HG03571 (cell line): Measurements from ENCODE around the gene CTSW.

Experiments
- ATAC-seq: cut with Tn5 transposase; IDR thresholded peaks from one replicate; pipeline ENCODE4 v1.9.1; 2021; ENCODE audit not compliant: unreplicated experiment

CTSW gene

DNA sequence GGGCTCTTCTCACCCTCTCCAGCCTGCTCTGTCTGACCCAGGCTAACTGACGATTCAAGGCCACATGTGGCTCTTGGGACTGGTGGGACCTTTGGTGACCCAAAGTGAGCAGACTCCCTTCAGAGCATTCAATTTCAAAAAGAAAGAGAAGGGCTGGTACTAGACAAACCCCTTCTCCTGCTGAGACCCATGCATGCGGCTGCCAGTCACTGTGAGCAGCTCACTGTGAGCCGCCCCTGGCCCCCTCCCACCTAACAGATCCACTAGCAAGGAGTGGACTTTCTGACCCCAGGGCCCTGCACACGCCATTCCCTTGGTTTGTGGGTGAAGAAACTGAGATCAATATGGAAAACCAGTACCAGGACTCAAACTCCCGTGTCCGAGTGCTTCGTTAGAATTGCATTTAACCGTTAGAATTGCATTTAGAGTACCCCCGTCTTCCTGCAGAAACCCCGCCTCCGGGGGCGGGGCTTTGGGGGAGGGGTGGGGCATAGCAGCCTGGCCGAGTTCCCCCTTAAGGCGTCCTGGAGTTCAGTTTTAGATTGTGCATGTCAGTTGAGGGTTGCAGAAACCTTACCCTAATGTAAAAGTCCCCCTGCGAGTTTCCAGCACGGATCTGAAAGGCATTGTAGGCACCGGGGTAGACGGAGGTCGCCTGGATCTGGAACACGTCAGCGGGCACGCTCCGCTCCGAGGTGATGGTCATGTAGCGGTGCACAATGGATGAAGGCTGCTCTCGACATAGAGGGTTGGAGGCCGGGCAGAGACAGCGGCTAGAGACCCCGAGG is 12.2 kb upstream of the CTSW start:
- ATAC-seq, result no peak

DNA sequence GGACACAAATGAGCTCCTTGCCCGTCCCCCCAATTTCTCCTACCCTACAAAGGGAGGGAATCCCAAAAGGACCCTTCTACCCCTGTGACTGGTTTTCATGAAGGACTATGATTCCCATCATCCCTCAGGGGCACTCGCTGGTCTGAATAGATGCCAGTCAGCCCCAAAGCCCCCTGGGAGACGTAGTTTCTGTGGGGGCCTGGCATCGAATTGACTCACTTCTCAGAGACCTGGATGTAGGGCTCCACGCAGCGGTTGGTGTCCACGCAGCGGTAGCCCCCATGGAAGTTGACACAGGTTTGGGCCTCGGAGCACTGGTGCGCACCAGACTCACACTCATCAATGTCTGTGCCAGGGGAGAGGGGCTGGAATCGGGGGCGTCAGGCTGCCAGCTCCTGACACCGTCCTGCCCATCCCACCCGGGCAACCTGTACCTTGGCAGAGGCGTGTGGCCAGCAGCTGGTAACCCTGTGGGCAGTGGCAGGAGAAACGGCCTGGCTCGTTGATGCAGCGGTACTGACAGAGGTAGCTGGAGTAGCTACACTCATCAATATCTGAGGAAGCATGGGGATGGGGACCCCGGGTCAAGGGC is 11.5 kb upstream of the CTSW start:
- no peak for ATAC-seq

DNA sequence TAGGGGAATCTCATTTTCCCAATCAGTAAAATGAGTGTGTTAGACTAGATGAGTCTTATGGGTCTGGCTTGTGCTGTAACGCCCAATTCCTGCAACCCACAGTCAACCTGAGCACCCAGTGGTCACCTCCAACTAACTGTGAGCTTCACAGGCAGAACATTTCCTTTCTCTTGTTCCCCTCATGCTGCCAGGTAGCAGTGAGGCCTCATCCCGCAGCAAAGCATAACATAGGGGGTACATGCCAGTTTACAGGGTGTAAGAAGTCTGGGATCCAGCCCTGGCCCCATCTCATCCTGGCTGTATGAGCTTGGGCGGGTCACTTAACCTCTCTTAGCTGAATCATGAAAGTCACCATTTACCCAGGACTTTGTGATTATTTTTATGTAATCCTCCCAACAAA is 10.7 kb upstream of the CTSW start:
- ATAC-seq, result no peak

DNA sequence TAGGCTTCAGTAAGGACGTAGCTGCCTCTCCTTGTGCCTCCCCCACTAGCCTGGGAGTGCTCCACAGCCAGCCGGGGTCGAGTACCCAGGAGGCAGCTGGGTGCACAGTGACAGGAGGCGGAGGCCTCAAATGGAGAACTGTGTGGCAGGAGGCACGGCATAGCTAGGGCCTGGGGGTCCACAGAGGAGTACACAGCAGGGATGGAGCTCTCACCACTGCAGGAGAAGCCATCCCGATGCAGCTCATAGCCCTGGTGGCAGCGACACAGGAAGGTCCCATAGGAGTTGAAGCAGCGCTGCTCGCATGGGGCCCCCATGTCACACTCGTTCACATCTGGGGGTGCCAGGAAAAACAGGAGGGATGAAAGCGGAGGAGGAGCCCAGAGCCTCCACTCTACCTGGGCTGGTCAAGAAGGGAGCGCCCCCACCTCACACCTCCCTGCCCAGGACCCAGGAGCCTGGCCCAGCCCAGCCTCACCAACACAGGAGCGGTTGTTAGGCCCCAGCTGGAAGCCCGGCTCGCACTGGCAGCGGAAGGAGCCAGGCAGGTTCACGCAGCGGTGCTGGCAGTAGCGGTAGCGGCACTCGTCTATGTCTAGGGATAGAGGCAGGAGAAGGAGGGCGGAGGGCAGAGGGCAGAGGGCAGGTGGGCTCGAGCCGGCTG is 9.9 kb upstream of the CTSW start:
- no peak for ATAC-seq

DNA sequence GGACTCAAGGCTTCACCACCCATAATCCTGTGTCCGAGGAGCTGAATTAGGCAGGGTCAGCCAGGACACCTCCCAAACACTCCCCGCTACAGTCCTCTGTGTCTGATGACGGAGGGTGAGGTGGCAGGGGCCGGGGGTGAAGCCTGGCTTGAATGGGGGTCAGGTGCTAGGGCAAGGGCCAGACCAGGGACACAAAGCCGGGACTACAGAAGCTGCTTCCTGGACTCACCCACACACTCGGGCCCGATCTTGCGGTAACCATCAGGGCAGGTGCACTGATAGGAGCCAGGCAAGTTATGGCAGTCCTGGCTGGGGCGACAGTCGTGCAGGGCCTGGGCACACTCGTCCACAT is 9.4 kb upstream of the CTSW start:
- ATAC-seq, result no peak

DNA sequence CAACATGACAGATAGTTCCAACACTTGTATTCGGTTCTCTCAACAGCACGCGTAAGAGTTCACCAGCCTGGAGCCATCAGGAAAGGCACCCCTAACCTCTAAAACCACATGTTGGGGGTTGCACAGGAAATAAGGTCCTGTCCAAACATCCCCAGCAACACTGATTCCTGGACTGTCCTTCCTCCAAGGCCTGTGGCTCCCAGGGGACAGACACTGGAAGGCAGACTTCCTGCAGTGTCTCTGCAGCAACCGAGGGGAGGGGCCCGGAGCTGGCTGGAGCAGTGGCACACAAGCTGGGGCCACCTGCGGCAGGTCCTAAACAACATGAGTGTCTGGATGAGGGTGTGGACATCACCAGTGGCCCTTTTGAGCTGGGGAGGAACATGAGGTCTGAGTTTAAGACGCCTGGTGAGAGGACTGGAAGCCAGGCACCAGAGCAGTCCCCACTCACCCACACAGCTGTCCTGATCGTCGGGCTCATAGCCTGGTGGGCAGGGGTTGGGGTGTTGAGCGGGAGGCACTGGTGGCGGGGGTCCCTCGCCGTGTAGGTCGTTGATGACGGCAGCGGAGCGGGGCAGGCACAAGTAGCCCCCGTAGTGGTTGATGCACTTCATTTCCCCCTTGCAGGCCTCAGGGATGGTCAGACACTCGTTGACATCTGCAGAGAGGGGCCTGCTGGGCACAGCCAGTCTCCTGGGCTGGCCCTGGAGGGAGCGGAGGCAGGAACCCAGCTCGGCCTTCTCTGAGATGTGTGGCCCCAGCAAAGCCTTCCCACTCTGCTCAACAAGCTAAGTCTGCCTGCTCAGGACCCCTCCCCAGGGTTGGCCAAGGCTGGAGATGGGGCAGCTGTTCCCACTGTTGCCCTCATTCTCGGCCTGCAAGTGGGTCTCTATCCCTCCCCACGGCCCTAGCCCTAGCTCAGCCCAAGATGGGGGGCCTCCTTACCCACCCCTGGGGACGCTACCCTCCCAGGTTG is 8.6 kb upstream of the CTSW start:
- ATAC-seq, result no peak

DNA sequence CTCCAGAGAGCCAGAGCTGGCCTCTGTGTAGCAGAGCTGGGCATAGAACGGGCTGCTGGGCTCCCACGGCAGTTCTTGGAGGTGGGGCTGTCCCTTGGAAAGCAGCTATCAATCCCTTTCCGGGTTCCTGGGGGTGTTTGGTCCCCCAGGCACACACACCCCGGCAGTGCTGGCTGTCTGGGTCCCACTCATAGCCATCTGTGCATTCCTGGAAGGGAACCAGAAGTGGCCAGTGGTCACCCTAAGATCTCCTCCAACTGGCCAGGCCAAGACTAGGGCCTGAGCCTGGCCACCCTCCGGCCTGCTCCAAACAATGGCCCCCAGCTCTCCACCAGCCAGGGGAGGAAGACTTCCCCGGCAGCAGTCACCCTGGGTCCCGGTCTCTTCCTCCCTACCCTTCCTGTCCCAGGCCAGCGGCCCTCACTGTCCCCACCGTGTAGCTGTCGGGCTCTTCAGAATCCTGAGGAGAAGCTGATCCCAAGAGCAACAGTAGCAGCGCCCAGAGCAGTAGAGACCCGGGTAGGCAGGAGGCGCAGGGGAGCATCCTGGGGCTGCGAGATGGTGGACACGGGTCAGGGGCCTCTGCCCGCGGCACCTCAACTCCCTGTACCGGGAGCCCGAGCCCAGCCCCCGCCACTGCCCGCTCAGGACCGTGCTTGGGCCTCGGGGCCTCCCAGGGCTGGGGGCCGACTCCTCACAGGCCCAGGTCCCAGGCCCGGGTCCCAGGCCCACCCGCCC is 7.7 kb upstream of the CTSW start:
- no peak for ATAC-seq

DNA sequence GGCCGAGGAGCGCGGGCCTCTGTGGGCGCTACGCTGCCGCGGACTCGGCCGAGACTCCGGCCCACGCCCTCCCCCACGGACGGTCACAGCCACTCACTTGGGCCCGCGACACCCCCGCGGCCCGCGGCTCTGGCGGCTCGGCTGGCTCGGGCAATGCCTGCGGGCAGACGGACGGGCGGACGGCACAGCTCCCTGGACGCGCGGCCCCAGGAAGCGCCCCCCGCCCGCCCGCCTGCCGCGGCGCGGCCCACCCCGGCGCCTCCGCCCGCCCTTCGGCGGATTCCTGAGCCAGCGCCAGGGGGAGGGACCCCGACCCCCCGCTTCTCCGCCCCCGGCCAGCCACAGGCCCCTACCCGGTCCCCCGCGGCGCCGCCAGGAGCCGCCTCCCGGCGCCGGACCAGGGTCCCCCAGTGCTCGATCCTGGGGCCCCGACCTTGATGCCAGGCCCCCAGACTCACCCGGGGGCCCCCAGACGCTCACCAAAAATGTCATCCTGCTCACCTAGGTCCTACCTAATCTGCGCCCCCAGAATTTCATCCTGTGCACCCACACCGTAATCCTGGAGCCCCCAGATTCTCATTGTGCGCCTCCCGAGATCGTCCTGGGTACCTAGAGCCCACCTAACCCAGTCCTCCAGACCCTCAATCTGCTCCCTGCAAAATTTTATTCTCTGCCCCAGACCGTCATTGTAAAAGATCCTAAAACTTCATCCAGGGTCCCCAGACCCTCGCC is 6.9 kb upstream of the CTSW start, which contains the start of gene EFEMP2:
Gene EFEMP2, minus strand, starts transcription at position 215 of the 732 bp plus-strand sequence. CDS start 446 bp downstream, outside the sequence.
- ATAC-seq, result no peak

DNA sequence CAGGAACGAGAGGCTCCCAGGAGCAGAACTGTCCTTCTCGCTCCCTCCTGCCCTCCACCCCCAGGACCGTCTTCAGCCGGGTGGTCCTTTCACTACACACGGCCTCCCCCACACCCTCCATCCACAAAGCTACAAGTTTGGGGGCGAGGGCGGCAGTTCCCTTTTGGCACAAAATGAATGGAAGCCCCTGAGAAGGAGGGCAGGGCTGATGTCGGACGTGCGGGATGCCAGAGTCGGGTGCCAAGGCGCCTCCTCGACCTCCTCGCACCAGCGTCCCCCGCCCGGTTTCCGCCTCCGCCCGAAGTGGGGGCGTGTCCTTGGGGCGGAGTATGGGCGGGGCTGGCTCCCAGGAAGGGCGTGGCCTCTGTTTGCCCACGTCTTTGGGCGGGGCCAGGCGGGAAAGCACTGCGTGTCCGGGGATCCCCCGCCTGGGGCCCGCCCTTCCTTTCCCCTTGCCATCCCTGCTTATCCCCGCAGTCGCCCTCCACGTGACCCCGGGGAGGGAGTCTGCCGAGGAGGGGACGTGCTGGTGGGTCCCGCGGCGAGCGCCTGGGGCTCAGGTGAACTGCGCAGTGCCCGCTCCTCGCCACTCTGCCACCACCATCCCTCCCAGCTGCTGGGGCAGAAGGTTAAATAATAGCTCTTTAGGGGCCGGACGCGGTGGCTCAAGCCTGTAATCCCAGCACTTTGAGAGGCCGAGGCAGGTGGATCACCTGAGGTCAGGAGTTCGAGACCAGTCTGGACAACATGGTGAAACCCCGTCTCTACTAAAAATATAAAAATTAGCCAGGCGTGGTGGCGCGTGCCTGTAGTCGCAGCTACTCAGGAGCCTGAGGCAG is 6.1 kb upstream of the CTSW start:
- ATAC-seq, result peak; percentile 77

DNA sequence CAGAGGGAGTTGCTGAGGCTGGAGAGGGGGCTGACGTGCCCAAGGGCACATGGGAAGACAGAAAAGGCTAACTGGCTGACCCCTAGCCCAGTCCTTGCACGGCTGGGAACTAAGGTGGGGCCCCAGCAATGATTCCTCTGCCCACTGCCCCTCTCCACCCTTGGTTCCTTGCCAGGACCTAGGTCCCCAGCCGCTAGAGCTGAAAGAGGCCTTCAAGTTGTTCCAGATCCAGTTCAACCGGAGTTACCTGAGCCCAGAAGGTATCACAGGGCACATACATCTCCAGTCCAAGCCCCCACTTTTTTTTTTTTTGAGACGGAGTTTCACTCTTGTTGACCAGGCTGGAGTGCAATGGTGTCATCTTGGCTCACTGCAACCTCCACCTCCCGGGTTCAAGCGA is 390 bp downstream of the CTSW start:
- ATAC-seq, result no peak

DNA sequence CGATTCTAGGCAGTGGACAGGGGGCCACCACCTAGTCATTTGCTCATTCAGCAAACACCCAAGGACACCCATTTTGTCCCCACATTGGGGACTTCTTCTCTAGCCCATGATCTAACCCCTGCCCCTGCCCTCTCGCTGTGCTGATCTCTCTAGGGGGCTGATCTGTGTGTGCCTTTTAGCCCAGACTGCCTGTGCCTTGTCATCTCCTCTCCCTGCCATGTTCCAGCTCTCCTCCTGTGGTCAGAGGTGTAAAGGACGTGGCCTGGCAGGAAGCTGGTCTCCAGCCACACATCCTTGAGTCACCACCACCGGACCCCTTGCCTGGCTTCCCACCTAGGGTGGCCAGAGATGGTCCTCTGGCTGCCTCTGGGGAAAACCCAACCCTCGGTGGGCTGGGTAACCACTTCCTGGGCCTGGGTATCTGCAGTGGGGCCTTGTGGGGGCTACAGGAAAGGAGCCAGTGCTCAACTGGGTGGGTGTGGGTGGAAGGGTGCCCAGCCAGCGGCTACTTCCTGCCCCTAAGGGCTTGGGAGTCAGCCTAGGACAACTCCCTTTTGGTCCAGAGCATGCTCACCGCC is 1.3 kb downstream of the CTSW start:
- no peak for ATAC-seq

DNA sequence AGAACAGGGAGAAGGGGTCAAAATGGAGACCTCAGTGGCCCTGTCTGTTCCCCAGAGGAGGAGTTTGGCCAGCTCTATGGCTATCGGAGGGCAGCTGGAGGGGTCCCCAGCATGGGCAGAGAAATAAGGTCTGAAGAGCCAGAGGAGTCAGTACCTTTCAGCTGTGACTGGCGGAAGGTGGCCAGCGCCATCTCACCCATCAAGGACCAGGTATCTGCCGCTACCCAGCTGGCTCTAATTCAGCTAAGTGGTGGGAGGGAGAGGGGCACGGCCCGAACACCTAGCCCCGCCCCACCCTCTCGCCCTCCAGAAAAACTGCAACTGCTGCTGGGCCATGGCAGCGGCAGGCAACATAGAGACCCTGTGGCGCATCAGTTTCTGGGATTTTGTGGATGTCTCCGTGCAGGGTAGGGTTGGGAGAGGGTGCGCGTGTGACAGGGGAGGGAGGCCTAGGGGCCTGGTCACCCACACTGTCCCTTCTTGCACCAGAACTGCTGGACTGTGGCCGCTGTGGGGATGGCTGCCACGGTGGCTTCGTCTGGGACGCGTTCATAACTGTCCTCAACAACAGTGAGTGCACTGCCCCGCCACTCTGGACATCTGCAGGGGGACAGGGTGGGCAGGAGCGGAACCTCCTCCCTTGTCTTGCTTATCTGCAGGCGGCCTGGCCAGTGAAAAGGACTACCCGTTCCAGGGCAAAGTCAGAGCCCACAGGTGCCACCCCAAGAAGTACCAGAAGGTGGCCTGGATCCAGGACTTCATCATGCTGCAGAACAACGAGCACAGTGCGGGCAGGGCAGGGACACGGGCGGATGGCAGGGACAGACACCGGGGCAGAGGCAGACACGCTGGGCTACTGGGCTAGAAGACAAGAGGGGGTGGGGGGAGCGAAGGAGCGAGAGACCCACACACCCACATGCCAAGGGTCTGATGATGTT is 2.8 kb downstream of the CTSW start:
- ATAC-seq, result no peak

DNA sequence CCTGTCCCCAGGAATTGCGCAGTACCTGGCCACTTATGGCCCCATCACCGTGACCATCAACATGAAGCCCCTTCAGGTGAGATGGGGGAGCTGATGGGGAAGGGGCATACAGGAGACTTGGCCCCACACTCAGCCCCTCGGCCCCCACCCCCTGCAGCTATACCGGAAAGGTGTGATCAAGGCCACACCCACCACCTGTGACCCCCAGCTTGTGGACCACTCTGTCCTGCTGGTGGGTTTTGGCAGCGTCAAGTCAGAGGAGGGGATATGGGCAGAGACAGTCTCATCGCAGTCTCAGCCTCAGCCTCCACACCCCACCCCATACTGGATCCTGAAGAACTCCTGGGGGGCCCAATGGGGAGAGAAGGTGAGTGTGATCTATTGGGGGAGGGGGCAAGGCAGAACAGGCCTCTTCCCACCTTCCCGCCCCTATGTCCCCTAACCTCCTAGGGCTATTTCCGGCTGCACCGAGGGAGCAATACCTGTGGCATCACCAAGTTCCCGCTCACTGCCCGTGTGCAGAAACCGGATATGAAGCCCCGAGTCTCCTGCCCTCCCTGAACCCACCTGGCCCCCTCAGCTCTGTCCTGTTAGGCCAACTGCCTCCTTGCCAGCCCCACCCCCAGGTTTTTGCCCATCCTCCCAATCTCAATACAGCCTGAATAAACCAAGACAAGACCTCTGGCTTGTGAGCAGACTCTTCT is 3.6 kb downstream of the CTSW start:
- no peak for ATAC-seq

DNA sequence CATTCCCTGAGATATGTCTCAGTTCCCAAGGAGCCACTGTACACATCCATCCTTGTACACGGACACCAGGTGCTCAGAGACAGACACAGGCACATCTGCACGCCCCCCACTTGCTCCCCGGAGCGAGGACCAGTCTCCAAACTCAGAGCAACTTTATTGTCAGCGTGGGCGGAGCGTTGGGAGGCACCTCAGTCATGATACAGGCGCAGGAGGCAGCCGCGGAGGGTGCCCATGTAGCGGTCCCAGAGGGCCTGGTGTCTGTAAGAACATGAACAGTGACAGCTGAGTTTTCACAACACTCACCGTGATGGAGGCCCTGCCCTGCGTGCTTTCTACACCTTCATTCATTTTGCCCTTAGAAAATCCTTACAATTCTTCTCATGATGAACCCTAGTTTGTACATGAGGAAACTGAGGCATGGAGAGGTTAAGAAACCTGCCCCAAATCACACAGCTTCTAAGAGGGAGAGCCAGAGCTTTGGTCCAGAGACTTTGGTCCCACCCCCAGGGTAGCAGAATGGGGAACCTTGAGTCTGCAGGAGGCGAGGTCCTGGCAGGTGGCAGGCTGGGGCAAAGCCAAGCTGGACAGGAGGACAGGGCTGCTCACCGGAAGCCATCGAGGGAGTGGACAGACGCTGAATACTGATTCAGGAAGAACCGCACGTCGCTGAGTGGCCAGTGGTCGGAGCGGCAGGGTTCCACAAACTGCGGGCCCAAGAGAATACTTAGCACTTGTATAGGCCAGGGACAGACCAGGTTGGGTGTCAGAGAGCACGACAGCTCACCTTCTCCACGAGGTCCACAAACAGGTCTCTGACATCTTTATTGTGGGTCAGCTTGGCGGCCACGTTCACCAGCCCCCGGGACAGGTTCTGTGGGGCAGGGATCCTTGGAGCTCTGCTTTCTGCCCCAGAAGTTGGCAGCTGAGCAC is 4.4 kb downstream of the CTSW start:
- no peak for ATAC-seq

DNA sequence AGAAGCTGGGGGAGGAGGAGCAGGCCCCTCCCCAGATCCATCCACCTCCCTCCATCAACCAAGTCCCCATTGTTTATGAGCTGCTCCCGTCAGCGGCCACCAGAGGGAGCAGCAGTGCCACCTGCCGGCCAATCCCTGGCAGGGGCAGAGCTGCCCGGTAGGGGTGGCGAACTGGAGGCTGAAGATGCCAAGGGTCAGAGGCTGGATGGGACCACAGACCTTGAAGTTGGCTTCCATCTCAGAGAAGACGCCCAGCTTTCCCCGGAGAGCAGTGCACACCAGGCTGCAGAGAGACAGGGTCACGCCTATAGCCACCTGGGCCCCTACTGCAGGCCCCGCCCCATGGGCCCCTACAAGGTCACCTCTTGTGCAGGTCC is 5.1 kb downstream of the CTSW start:
- no peak for ATAC-seq

DNA sequence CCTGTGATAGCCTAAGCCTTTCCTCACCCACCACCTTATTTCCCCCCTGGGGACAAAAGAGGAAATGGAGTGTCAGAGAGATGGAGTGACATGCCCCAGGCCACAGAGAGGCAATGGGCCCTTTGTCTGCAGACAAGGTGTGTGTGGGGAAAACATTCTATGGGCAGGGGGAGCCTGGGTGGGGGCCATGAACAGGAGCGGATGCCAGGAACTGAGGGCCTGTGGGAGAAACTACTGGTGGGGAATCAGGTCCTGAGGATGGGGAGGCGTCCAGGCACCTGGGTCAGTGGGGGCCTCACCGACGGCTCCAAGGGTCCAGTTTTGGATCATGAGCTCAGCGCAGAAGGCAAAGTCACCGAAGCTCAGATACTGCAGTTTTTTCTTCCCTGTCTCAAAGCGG is 5.6 kb downstream of the CTSW start:
- ATAC-seq, result no peak
